ENCODE data around the gene EPHB6.

GRCh38 chr7:142873871-142874270 is 19.0 kb downstream of the EPHB6 start:
- TF ChIP-seq CTCF (IDR thresholded peaks at IDR 0.05; ENCODE audit: low read depth, low read length) (no peak), POLR2A (IDR thresholded peaks at IDR 0.05; ENCODE audit: extremely low read depth, insufficient read length) (no peak), MAX (IDR thresholded peaks at IDR 0.05; ENCODE audit: low read depth, low read length) (no peak), MYC (IDR thresholded peaks at IDR 0.05; ENCODE audit: low read depth, low read length) (no peak)

Data from NB4 (cell line).